GM18508 (cell line): ENCODE results near the gene ARID5B.
"Not testable (repeated sequence)": the region's sequence is repeated elsewhere in the genome, so short reads cannot be mapped to it uniquely, and the experiment has no call there.

ENCODE experiments used
- ATAC-seq: cut with Tn5 transposase; IDR thresholded peaks from one replicate; pipeline ENCODE4 v1.9.1; 2021; ENCODE audit warnings: moderate number of reproducible peaks; ENCODE audit not compliant: insufficient read depth, unreplicated experiment

The ARID5B gene

DNA sequence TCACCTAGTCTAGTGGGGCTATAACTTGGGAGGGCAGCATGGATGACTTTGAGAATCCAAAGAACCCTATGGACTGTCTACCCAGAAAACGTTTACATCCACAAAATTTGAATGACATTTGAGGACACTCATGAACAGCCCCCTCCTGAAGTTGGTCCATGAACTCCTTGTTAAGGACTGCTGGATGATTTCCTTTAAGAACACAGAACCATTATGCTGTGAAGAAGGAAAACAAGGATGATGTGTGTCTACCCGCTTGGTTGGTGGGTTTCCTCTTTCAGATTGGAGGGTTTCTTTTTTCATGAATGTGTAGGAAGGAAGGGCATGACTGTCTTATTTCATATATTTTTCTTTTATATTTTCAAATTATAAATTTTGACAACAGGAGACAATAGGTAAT, 58.3 kb downstream of the ARID5B start:
- ATAC-seq, result no peak

DNA sequence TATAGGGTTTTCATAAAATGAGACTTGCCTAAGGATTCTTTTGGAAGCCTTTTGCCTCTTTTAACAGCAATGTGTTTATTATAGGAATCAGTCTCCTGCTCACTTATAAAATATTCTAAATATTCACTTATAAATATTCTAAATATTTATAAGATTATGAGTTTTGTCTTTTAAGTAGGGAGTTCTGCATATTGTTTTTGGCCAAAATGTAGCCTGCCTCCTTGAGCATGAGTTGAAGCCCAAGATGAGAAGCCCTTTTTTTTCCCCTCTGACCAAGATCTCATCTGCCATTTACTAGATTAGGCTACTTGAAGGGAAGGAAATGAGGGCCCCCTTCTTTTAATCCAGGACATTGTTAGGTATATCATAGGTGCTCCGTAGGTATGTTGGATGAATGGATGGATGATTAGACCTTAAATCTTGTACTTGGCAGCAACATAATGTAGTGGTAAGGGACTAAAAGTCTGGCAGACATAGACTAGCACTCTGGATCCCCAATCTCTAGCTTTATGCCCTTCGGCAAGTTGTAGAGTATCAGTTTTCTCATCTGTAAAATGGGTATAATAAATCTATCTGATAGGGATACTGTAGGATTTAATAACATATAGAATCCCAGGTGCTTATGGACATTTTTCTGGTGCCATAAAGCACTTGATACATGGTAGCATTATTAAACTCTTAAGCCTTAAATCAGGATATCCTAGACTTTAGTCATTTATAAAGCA, 59.1 kb downstream of the ARID5B start:
- no peak for ATAC-seq

DNA sequence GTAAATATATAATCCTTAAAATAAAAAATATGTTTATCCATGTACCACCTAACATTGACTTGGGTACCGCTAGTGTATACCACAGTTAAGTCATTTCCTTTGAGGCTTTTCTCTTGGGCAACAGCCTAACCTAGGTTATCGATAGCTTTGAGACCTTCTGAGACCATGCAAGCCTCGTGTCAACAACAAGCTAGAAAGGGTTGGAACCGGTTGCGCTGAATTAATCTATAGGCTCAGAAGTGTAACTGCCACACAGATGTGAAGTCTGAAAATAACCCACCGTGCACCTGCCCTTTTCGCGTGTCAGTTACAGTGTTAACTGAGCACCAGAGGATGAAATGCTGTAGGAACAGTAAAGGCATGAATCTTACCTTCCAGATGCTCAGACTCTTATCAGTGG, 59.8 kb downstream of the ARID5B start:
- ATAC-seq, result peak; percentile 36

DNA sequence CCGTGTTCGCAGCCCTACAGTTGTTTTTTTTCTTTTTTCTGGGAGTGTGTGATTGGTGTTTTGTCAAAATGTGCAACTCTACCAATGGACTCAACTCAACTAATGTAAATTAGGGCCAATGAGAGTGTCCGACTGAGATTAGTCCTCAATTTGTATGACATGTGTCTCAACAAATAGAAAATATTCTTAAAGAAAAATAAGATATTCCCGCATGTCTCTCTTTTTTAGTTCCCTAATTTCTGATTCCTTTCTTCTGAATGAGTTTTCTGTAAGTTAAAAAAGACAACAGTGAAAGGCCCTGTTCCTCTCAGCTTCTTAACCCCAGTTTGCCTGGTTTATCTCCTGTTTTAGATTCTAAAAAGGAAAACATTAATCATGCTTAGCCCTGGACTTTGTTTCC, 61.5 kb downstream of the ARID5B start:
- no peak for ATAC-seq

DNA sequence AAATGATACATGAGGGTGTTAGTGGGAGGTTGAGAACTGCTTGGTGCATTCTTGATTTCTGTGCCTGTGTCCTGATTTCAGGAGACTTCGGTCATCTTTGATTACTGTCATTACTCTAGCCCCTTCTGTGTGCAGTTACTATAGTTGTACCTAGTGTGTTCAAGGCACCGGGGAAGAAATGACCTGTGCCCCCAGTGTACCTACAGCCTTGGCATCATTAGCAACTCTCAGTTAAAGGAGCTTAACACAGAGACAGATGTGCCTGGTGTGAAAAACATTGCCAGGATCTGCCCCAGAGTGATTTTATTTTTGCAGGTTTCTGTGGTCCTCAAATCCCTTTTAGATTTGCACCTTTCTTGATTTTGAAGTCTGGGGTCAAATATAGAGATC, 62.2 kb downstream of the ARID5B start:
- no peak for ATAC-seq

DNA sequence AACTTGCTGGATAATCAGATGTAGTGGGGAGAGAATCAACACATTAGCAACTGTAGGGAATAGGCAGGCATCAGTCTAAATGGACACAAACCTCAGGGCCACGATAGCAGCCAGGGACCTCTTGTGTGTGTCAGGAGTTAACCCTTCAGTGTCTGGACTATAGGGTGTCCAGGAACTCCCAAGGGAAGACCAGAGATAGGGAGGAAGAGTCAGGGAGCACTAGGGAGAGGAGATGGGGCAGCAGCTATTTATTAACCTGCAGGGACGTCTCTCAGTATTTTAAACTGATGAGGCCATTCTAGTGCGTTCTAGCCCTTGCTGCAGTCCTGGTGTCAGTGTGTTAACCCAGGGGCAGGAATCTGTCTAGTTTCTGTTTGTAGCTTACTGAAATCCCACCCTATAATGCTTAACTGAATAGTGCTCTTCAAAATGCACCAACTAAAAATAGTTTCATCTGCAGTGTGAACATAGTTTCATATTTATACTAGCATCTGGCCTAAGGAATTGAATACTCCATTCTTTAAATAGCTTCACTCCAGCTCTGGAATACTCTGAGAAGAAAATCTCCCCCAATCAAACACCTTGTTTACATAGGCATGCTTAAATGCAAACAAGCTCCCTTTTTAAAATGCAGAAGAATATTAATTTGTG, 62.7 kb downstream of the ARID5B start:
- ATAC-seq, result no peak

- ATAC-seq, result no peak
Observed at GRCh38 chr10:61964949-61965702, 63.6 kb downstream of the ARID5B start.

GRCh38 chr10:61965703-61966395, 64.3 kb downstream of the ARID5B start:
- ATAC-seq, result no peak

DNA sequence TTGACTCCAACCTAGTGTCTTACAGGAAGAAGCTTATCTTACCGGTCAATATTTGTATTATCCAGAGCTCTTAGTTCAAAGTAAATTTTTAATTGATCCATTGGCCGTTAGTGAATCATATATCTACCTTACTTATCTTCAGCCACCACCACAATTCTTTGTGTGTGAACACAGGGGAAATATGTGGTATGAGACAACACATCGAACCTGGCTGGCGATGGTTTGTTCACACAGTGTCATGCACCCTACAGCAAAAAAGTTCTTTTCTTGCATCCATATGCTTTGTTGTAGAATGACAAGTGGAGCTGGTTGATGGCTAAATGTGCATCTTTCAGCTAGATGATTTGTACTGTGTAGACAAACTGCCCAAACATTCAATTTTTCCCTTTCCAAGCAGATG, 65.8 kb downstream of the ARID5B start:
- no peak for ATAC-seq

DNA sequence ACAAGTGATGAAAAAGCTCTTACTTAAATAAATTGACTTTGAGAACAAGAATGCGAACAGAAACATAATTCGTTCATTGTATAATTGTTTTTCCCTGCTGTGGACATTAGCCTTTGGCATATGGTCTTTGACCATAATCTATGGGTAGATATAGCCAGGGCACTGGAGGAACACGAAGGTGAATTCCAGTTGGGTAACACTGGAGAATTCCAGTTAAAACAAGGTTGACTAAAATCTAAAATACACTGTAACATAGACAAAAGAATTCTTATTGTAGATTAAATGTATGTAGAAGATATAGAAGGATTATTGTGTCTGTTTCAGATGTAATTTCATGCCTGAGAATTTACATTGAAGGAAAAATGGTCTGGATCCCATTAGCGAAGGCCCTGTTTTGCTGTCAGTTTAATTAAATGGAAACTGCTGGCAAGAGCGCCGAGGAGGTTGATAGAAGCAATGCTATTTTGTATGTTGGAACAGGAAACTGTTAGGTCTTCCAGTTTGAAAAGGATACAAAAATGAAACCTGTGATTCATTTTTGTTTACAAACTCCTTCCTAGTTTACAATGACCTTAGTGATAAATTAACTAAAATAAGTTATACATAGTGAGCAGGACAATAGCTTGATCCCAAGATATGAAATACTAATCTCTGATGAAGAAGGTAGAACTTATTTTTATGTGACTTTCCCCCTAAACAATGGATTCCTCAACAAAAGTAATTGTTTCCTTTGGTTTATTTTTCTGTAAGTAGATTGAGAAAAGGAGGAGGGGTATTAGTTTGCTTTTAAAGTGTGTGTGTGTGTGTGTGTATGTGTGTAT, 68.9 kb downstream of the ARID5B start:
- no peak for ATAC-seq

- no peak for ATAC-seq
Observed at GRCh38 chr10:61971003-61971325, 69.5 kb downstream of the ARID5B start.

GRCh38 chr10:61973169-61973568, 71.7 kb downstream of the ARID5B start:
- no peak for ATAC-seq

DNA sequence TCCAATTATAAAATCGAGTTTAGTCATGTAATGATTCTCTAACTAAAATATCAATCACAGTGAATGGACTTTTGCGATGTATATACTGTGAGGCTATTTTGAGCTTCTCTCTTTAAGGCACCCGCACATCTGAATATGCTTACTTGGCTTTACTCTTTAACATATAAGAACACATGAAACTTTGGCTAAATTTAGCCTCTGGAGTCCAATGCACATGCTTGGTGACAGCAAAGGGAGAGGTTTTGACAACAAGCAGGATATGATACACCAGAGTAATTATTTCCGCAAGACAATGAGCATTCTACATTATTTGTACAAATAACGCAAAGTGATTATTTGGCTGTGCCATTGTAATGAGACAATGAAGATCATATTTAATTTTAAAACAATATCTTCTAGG, 72.4 kb downstream of the ARID5B start:
- no peak for ATAC-seq

DNA sequence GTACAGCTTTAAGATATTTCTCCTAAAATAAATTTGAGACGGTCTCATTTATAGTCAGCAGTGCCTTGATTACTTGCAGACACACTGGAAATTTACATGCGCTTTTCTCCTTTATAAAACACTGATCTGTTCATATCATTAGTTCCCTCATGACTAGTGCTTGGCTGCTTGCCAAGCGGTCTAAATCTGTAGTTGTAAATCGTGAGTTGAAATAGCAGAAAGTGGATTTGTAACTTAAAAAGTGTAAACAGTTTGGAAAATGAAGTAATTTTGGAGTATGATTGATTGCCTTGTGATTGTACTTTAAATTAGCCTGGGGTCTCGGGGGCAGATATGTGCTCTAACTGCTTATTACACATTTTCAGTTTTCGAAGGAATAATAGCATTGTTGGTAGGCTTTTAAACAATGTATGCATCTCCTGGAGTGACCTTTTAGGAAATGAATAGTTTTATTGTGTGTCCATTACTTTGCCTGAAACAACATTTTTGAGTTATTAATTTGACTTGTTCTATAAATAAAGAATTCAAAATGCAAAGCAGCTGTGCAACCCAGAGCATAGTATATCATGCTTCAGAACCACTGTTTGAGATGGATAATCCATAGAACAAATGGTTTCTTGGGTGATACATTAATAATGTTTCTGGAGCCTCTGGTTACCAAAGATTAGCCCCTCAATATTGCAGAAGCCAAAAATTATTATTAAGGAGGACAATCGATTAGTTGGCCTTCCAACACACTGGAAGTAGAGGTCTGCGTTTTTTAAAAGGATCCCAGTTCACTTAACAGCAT, 73.3 kb downstream of the ARID5B start:
- ATAC-seq, result no peak

GRCh38 chr10:61975391-61975932, 74.0 kb downstream of the ARID5B start:
- ATAC-seq, result peak; percentile 84

DNA sequence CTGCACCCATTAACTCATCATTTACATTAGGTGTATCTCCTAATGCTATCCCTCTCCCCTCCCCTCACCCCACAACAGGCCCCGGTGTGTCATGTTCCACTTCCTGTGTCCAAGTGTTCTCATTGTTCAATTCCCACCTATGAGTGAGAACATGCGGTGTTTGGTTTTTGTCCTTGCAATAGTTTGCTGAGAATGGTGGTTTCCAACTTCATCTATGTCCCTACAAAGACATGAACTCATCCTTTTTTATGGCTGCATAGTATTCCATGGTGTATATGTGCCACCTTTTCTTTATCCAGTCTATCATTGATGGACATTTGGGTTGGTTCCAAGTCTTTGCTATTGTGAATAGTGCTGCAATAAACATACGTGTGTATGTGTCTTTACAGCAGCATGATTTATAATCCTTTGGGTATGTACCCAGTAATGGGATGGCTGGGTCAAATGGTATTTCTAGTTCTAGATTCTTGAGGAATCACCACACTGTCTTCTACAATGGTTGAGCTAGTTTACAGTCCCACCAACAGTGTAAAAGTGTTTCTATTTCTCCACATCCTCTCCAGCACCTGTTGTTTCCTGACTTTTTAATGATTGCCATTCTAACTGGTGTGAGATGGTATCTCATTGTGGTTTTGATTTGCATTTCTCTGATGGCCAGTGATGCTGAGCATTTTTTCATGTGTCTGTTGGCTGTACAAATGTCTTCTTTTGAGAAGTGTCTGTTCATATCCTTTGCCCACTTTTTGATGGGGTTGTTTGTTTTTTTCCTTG, 75.6 kb downstream of the ARID5B start:
- ATAC-seq, result not testable (repeated sequence)

GRCh38 chr10:61978965-61979364, 77.5 kb downstream of the ARID5B start:
- no peak for ATAC-seq

DNA sequence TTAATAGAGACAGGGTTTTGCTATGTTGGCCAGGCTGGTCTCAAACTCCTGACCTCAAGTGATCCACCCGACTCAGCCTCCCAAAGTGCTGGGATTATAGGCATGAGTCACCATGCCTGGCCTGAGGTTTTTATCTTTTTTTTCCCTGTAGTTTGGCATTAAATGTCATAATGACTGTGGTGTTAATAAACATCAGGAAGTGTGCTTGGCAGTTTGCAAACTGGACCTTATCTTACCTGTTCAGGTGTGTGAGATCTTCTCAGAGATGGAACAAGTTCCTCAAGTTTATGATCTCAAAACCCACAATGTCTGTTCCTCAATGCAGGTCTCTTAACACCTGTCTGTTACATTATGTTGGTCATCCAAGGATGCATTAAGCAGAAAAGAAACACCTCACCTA, 80.0 kb downstream of the ARID5B start:
- ATAC-seq, result no peak
